A673 (cell line): ENCODE measurements around the gene ARL4D. TPM values are rescaled to one million over a fixed set of nuclear protein-coding genes. Genes with fewer than 3 reads are reported as not detected.

Experiments
- BruUV-seq: library from RNA; stranded (reverse); fragments of 400-500 nt; replicated peaks from 2 replicates; lab custom pipeline; 2021; lab: Mats Ljungman, UMichigan
- CTCF ChIA-PET: fragments of 300-600 bp; sonication (Branson Sonifier 250); formaldehyde crosslinking; loops from one replicate; lab custom pipeline; 2022; ENCODE audit warnings: antibody characterized with exemption; lab: Charles Lee
- POLR2A ChIA-PET: fragments of 300-600 bp; sonication (Branson Sonifier 250); formaldehyde crosslinking; loops from one replicate; lab custom pipeline; 2022; ENCODE audit warnings: antibody characterized with exemption; ENCODE audit not compliant: low non-redundant PET; lab: Charles Lee
- DNase-seq: peaks from one replicate; pipeline ENCODE4 v3.0.0-alpha.2; 2015; ENCODE audit warnings: low spot score
- H3K27ac ChIP-seq: fragments of 200-600 bp; sonication (generic); 2 replicates; pipeline ENCODE4 v1.5.1; 2016; ENCODE audit warnings: mixed run types, low read depth, mild to moderate bottlenecking, mixed read lengths, antibody characterized with exemption, low read length; ENCODE audit not compliant: poor library complexity, severe bottlenecking
- H3K27me3 ChIP-seq: fragments of 200-600 bp; sonication (generic); replicated peaks from 2 replicates; pipeline ENCODE4 v1.6.1; 2017; ENCODE audit warnings: mixed run types, low read depth, mild to moderate bottlenecking, mixed read lengths, antibody characterized with exemption, low read length; ENCODE audit not compliant: insufficient read depth, poor library complexity
- H3K36me3 ChIP-seq: fragments of 200-600 bp; sonication (generic); 2 replicates; pipeline ENCODE4 v1.6.1; 2016; ENCODE audit warnings: mixed run types, mild to moderate bottlenecking, mixed read lengths, antibody characterized with exemption, low read length; ENCODE audit not compliant: insufficient read depth, poor library complexity, severe bottlenecking
- H3K4me1 ChIP-seq: fragments of 200-600 bp; sonication (generic); 2 replicates; pipeline ENCODE4 v1.6.1; 2017; ENCODE audit warnings: mixed run types, mild to moderate bottlenecking, mixed read lengths, antibody characterized with exemption, low read length; ENCODE audit not compliant: insufficient read depth, poor library complexity, severe bottlenecking
- H3K4me3 ChIP-seq: fragments of 200-600 bp; sonication (generic); 2 replicates; pipeline ENCODE4 v1.5.1; 2016; ENCODE audit warnings: low read depth, mixed run types, mild to moderate bottlenecking, mixed read lengths, low read length; ENCODE audit not compliant: poor library complexity, severe bottlenecking
- H3K9me3 ChIP-seq: fragments of 200-600 bp; sonication (generic); 2 replicates; pipeline ENCODE4 v1.6.1; 2016; ENCODE audit warnings: mixed run types, low read depth, mild to moderate bottlenecking, mixed read lengths, antibody characterized with exemption, low read length; ENCODE audit not compliant: poor library complexity, severe bottlenecking
- CTCF ChIP-seq: fragments of 300-800, 200-600 bp; sonication (generic); conservative IDR thresholded peaks from 2 replicates; pipeline ENCODE4 v1.5.1; 2017; ENCODE audit warnings: low read depth, mild to moderate bottlenecking, antibody characterized with exemption, low read length, moderate library complexity, mixed read lengths
- EZH2 ChIP-seq: fragments of 200-600 bp; sonication (generic); IDR thresholded peaks from 2 replicates; pipeline ENCODE4 v1.6.1; 2017; ENCODE audit warnings: borderline replicate concordance, low read depth, mild to moderate bottlenecking, mixed read lengths, antibody characterized with exemption, low read length; ENCODE audit not compliant: poor library complexity, severe bottlenecking
- intact Hi-C: fragments of 100-400 bp; cut with micrococcal nuclease; formaldehyde crosslinking; loops from one replicate; pipeline ENCODE4 v1.10.0; 2022; ENCODE audit not compliant: unreplicated experiment
- total RNA-seq: library from RNA; stranded (reverse); gene quantifications from 2 replicates; pipeline ENCODE4 v1.2.3, GENCODE V29; 2021

The ARL4D gene
- total RNA-seq, 1 experiment from 2014 or later, result 4.3 TPM

- Histone ChIP-seq H3K9me3 (no peaks in the 10 kb centered on the region), H3K4me1 (no peaks in the 10 kb centered on the region), H3K27me3 (no peaks in the 10 kb centered on the region), H3K27ac (no peak overlapping the region), H3K36me3 (no peaks in the 10 kb centered on the region), H3K4me3 (no peak overlapping the region)
- BruUV-seq, result no TSS peak
- no peak for TF ChIP-seq EZH2
- TF ChIP-seq CTCF, result no peak
- CTCF ChIA-PET, result no interaction called here
- DNase-seq, result no peak
- intact Hi-C loops, result no loop called here
- POLR2A ChIA-PET, result no interaction called here
Measured at GRCh38 chr17:43402078-43402477, 3.3 kb downstream of the ARL4D start.

DNA sequence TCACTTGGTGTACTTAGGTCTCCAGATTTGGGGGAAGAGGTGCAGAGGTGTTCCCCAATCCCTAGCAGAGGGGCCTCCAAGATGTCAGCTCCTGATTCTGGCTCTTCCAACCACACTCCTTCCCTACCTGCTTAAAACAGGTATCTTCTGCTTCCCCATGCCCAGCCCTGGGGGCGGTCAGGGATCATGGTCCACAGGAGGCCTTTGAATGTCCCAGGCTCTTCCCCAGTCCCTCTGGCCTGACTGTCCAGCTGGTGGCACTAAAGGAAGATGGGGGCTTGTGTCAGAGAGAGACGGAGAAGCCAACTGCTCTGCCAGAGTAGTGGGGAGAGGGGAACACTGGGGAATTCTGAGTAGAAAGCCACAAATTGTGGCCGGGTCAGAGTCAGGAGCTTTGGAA lies 3.8 kb downstream of the ARL4D start:
- BruUV-seq, result no TSS peak
- Histone ChIP-seq H3K27me3 (no peaks in the 10 kb centered on the region), H3K4me3 (no peak overlapping the region), H3K4me1 (no peaks in the 10 kb centered on the region), H3K36me3 (no peaks in the 10 kb centered on the region), H3K27ac (no peak overlapping the region), H3K9me3 (no peaks in the 10 kb centered on the region)
- TF ChIP-seq CTCF (no peak), EZH2 (no peak)
- intact Hi-C loops, result no loop called here
- ChIA-PET CTCF (no interaction called here), POLR2A (no interaction called here)
- no peak for DNase-seq

GRCh38 chr17:43403846-43404245 lies 5.1 kb downstream of the ARL4D start:
- Histone ChIP-seq H3K36me3 (no peaks in the 10 kb centered on the region), H3K27me3 (no peaks in the 10 kb centered on the region), H3K4me3 (no peak overlapping the region), H3K27ac (no peak overlapping the region), H3K4me1 (no peaks in the 10 kb centered on the region), H3K9me3 (no peaks in the 10 kb centered on the region)
- ChIA-PET POLR2A (interaction anchor here (0.7 kb wide), 1 partner anchor 13 kb away, joined by 3 read pairs; no protein-coding TSS in a partner anchor), CTCF (interaction anchor here (0.5 kb wide), 1 partner anchor 62 kb away, joined by 7 read pairs; no protein-coding TSS in a partner anchor)
- no TSS peak for BruUV-seq
- intact Hi-C loops, result no loop called here
- TF ChIP-seq EZH2 (no peak), CTCF (no peak)
- no peak for DNase-seq
